Smooth muscle cell of the brain vasculature (primary cell): ENCODE results near the gene AUH.

ENCODE experiments used
- DNase-seq: peaks from one replicate; pipeline ENCODE4 v3.0.0-alpha.2; 2012; ENCODE audit warnings: low read depth, low spot score

The AUH gene

DNA sequence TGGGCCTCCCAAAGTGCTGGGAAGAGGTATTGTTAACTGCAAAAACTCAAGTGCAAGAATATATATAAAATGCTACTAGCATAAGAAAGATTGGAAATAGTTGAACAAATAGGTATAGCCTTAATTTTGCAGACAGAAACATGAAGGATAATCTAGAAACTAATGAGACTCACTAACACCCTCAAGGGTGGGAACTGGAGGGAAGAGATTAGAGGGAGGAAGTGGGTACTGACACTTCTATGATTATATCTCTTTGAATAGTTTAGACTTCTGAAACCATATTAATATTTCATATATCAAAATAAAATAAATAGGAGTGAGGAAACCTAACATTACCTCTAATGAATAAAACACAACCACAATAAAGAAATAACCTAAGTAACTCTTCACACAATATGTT lies 23.0 kb downstream of the AUH start:
- DNase-seq: no peak

- no peak for DNase-seq
Observed at GRCh38 chr9:91336786-91337185, 24.9 kb downstream of the AUH start.

DNA sequence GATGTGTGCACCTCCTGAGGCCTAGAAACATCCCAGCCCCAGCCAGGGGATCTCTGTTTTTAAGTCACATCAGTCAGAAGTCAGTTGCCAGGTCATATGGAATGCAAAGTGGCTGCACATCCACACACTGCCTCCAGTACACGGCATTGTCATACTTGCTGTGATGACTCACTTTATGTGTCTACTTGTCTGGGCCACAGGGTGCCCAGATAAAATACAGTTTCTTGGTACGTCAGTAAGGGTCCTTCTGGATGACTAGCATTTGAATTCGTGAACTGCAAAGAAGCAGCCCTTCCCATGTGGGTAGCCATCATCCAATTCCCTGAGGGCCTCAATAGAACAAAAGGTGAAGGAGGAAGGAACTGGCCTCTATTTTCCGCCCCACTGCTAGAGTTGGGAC lies 27.7 kb downstream of the AUH start:
- DNase-seq: peak; percentile 10

DNA sequence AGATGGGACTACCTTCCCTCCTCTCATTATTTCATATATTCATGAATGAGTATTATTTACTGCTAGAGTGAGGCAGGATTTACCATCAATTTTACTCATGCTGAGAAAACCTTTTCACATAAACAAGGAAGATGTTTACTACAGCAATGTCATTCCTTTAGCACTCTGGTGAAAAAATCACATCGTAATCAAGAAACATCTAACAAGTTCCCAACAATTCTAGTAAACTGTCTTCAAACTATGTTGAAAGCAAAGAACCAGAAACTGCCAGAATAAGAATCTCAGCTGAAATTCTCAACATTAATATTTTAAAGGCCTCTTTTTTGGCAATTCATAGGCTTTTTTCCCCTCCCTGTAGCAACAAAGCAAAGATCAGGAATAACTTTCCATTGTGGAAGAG lies 28.2 kb downstream of the AUH start:
- no peak for DNase-seq

DNA sequence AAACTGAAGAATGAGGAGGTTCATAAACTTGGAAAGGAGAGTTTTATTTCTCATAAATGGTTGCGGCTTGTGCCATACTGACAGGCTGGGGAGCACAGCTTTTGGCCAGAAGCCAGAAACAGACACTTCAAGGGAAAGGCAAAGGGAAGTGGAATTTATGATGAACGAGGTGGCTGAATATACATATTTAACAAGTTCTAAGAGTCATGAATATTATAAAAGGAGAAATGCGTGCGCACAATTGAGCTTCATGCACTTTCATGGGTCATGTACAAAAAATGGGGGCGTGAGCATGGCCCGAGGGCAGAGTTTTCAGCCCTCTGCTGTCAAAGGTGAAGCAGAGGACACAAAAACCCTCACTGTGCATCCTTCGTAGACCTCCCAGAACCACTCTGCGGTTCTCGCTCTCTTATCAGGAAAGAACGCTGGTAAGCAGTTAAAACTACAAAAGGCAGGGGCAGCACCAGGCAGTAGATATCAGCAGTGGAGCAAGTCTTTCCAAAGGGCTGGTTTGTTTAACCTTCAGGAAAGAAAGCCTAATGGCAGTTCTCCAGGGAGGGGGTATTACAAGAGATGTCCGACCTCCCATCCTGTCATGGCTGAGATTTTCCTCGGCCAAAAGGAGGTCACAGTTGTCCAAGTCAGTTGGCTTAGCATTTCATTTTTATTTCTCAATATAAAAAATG lies 29.0 kb downstream of the AUH start:
- DNase-seq: no peak

- DNase-seq: no peak
Observed at GRCh38 chr9:91331849-91332248, 29.9 kb downstream of the AUH start.

DNA sequence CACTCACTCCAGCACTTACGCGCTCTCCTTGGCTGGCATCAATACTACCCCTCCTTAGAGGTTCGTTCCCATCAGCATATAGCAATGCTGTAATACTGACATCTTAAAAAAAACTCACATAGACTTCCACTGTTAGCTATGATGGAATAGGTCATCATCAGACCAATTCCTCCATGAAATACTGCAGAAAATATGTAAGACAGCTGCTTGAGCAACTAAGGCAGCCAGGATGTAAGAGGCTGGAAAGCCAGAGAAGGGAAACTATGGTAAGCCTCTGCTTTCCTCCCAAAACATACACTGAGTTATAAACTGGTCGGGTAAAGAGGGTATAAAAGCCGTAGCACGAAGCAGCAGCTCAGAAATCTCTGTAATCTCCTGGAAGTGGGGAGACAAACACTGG lies 33.5 kb downstream of the AUH start:
- no peak for DNase-seq

DNA sequence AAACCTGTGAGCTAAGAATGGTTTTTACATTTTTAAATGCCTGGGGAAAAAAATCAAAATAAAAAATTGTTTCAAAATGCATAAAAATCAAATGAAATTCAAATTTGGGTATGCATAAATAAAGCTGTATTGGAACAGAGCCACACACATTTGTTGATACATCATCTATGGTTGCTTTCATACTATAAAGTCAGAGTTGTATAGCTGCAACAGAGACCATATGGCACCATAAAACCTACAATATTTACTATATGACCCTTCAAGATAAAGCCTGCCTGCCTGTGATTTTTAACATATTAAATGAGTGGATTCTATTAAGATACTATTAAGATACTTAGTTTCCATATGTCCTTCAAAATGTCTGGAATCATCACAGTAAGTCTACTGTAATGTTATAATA lies 40.0 kb downstream of the AUH start:
- DNase-seq: no peak

- no peak for DNase-seq
Observed at GRCh38 chr9:91320299-91320698, 41.4 kb downstream of the AUH start.

DNA sequence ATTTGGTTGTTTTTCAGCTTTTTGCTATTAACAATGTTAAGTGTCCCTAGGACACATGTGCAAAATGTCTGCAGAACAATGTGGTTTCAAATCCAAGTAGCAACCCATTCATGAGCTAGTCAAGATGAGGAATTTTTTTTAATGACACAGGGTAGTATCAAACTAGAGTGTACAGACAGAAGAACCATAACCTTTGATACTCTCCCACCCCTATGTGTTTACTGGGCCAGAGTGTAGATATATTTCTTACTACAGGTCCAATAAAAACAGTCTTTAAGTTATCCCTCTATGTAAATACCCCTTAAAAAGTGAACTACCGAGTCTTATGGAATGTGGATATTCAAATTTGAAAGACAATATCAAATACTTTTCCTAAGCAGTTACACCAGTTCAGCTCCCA lies 45.6 kb downstream of the AUH start:
- no peak for DNase-seq

DNA sequence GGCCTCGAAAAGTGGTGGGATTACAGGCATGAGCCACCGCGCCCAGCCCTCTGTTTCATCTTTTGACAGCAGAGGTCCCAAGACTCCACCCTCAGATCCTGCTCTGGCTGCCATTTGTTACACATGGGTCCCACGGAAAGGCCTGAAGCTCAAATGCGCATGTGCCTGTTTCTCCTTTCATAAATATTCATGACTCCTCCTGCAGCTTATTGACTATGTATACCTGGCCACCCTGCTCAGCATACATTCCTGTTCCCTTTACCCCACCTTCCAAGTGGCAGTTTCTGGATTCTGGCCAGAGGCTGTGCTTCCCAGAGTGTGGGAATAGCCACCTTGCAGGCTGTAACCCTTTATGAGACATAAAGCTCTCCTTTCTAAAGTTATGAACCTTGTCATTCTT lies 46.5 kb downstream of the AUH start:
- no peak for DNase-seq

- DNase-seq: no peak
Observed at GRCh38 chr9:91312717-91313325, 48.9 kb downstream of the AUH start.

DNA sequence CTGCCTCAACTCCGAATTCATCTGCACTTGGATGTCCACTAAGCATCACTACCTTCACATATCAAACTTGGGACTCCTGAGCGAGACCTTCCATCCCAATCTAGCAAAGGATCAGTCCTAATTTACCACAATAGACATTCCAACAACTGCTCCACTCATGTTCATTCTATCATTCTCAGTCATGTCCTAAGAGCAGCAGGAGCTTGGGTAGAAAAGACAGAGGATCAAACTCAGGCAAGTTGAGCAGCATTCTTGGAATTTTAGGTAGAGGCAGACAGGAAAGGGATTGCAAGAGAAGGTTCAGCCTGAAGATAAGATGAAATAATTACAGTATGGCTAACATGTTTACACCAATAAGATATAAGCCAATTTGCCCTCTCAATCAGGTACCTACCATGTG lies 51.7 kb downstream of the AUH start:
- DNase-seq: no peak

DNA sequence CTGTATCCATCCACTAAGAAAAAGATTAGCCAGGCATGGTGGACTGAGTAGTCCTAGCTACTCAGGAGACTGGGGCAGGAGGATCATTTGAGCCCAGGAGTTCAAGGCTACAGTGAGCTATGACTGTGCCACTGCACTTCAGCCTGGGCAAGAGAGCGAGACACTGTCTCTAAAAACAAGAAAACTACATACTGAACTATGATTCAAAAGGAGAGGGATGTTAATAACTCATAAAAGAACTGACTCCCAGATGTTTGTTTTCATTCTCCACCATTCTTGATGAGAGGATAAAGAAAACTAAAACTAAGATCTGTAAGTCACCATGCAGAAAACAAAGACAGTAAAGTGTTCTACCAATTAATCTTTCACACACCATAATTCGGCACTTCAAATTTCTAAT lies 53.5 kb downstream of the AUH start:
- DNase-seq: no peak

DNA sequence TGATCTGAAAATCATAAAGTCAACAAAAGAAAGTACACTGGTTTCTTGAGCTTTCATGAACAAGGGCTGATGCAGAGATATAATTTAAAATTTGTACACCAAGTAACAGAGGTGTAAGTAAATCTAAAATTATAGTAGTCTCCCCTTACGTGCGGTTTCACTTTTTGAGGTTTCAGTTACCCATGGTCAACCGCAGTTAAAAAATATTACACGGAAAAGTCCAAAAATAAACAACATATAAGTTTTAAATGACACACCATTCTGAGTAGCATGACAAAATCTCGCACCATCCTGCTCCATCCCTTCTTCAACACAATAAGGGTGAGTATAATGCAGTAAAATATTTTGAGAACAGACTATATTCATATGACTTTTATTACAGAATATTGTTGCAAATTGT lies 54.4 kb downstream of the AUH start:
- DNase-seq: no peak

- DNase-seq: no peak
Observed at GRCh38 chr9:91306296-91306630, 55.5 kb downstream of the AUH start.

DNA sequence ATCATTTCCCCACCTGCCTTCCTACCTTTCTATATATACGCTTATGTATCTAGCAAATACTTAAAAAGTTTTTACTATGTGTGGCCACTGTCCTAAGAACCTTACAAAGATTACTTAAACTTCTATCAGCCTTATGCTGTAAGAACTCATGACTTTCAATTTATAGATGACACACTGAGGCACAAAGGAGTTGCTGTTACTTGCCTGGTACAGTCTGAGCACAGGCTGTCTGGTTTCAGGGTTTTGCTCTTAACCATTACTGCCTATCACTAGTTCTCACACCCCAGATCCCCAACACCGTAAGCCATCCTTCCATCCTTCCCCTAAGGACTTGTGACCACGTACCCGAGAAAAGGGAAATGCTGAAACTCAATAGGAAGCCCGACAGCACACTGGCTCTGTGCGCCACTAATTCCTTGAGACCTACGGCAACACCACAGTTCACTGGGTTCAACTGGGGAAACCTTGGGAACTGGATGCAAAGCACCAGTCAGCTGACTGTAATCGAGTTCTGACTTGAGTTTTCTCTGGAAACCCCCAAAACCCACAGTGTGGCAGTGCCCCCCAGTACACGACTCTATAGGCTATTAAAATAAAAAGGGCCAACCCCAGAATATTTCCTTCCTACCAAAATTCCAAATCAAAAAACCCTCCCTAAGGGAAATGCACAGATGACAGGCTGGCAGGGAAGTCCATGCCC lies 56.0 kb downstream of the AUH start:
- no peak for DNase-seq

- DNase-seq: no peak
Observed at GRCh38 chr9:91303741-91304415, 57.8 kb downstream of the AUH start.

DNA sequence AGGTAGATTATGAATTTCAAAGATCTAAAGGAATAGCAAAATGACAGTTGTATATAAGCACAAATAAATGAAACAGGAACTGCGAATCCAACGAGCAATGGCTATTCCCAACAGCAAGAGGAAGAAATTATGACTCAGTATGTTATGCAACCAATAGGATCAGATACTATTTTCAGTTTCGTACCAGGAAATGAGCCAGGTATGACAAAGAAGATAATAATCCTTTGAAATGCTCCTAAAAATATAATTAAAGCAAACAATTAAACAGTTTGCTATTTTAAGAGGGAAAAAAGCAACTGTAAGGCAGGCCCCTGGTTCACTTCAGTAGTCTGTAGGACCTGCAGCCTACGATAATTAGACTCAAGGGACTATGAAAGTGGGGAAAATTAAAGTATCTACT lies 58.9 kb downstream of the AUH start:
- DNase-seq: peak; percentile 21

- no peak for DNase-seq
Observed at GRCh38 chr9:91301161-91301560, 60.6 kb downstream of the AUH start.

- no peak for DNase-seq
Observed at GRCh38 chr9:91298311-91298710, 63.4 kb downstream of the AUH start.

DNA sequence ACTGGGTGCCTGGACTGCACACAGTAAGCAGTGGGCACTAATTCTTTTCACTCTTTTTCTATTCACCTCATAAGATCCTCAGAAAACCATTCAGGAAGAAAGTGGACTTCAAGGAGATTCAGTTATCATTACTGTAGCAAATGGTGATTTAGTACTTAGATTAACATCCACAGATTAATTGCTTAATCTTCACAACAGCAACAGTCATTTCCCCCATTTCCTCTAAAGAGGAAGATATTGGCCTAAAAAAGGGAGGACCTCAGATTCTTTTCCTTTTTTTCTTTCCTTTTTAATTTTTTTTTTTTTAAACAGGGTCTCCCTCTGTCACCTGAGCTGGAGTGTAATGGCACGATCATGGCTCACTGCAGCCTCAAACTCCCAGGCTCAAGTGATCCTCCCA lies 64.4 kb downstream of the AUH start:
- DNase-seq: no peak

- no peak for DNase-seq
Observed at GRCh38 chr9:91296354-91296753, 65.4 kb downstream of the AUH start.
